Measurements from ENCODE around the gene AQP4.

AQP4 gene, protein sequence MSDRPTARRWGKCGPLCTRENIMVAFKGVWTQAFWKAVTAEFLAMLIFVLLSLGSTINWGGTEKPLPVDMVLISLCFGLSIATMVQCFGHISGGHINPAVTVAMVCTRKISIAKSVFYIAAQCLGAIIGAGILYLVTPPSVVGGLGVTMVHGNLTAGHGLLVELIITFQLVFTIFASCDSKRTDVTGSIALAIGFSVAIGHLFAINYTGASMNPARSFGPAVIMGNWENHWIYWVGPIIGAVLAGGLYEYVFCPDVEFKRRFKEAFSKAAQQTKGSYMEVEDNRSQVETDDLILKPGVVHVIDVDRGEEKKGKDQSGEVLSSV

GRCh38 chr18:26865557-26865956, at the start of gene AQP4:
TSS of gene AQP4 (minus strand) at chr18:26865707. CDS start at chr18:26865689, 18 bp downstream.
- no peak for ATAC-seq
- no peak for DNase-seq

DNA sequence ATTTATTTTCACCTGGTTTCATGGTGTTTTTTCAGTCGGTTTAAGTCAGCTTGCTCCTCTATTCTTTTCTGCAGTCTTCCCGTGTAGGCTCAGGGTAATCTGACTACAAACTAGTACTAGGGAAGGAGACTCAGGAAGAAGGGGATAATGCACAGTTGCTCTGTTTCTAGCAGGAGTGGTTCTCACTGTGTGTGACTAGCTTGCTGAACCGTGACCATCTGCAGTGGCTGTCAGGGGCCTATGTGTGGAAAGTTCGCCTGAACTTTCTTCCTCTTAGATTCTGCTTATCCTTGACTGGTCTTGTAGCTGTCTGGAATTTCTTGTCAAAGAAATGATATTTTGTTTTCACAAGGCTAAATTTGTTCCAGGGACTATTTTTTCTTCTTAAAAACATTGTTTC, 46.3 kb upstream of the AQP4 start:
- no peak for DNase-seq
- ATAC-seq: no peak

GRCh38 chr18:26909599-26910290, 44.2 kb upstream of the AQP4 start:
- no peak for DNase-seq
- ATAC-seq: no peak

DNA sequence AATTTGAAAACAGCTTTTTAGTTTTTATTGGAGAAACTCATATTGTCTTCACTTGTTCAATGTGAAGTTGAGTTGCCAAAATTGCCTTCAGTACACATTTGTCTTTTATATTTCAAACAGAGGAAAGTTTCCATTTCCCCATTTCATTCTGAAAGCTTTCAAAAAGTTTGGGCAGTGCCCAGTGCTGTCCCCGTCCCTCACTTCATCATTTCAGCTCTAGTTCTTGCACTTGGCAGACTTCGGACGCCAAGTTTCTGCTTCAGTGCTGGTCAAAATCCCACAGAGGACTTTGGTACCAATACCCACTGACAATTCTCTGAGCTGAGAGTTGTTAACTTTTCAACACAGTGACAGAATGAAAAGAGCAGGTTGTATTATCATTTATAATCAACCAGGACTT, 43.4 kb upstream of the AQP4 start:
- ATAC-seq: no peak
- DNase-seq: no peak

DNA sequence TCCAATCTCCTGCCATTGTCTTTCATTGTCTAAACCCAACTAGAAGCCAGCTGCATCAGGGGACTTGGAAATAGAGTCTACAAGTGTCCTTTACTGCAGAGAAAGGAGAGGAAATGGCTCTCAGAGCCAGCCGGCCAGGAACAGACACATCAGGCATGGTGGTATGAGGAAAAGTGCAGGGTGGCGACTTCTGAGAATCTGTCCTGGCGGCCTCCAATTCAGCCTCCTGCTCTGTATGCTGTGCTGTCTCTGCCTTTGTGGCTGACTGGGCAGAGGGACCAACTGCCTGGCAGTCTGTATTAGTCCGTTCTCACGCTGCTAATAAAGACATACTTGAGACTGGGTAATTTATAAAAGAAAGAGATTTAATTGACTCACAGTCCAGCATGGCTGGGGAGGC, 36.8 kb upstream of the AQP4 start:
- DNase-seq (no peak), ATAC-seq (no peak)

DNA sequence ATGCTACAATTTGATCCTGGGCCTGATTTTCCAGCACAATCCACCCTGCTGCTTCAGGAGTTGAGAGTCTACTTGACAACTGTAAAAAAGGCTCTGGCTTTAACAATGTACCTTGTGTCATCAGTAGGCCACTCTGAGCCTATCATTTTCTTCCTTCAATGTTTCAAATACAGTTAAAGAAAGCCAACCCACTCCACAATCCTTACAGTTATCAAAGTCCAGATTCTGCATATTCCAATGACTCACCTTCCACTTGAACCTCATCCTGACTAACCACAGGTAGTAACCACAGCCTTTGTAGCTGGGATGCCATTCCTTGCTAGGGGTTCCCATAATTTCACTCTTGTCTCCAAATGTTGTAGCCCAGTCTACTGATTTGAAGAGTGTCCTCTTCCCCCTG, 35.5 kb upstream of the AQP4 start:
- ATAC-seq: no peak

GRCh38 chr18:26894426-26894825, 28.9 kb upstream of the AQP4 start:
- ATAC-seq: no peak

More for the DNA sequence above, 35.5 kb upstream of the AQP4 start:
- no peak for DNase-seq

DNA sequence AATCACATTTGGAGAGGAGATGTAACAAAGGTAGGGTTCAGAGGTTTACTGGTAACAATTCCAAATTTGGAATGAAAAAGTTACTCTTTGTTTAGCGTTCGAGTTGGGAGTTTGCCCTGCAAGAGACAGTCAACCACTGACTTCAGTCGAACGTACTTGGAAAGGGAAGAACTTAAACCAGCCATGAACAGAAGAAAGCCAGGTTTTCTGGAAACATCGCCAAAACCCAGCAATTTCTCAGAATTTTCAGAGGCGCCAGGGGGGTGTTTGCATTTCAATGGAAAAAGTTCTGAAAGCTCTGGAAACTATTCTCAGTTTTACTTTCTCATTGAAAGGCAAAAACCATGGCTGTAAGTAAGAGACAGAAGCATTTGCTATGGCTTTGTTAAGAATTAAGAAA, 28.5 kb upstream of the AQP4 start:
- DNase-seq: no peak
- ATAC-seq: no peak

More at GRCh38 chr18:26894426-26894825, 28.9 kb upstream of the AQP4 start:
- no peak for DNase-seq

- ATAC-seq: no peak
- DNase-seq: no peak
These were observed 22.8 kb upstream of the AQP4 start for GRCh38 chr18:26888259-26888658.

DNA sequence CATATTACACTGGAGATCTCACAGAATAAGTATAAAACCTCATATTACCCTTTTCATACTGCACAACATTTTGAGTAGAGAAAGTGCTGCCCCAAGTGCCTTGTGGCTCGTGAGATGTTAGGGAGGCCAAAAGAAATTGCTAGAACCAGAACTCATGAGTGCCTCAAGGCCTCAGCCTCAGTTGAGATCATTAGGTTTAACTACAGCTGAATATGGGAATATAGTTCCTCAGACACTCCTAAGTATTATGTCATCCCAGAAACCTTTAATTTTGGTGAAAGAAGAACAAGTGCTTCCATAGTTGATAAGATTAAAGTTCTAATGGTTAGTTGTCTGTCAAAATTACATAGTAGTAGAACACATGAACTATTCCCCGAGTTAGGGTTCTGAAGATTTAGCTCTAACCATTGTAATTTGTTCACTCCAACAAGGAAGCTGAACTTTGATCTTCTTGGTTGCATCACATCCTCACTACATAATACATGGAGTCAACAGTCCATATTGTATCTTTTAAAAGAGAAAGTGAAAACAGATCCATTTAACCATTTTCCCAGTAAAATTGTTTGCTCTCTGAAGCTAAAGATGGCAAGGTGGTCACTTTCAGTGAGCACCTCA, 9.6 kb upstream of the AQP4 start:
- ATAC-seq: no peak
- DNase-seq: no peak

DNA sequence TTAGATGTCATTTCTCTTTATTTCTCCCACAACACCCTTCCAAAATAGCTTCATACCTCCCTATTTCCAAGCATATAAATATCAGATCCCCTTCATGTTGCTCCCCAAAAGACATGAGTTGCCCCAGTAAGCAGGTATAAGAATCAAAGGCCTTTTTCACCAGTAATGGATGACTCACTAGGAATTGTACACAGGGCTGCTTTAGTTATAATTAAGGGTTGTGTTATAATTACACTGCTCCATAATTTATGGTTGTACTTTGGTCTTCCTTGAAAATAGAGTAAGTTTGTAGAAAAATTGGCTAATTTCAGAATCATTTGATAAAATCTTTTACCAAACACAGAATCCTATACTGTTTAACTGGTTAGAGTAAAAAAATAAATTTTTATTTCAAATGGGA, 8.8 kb upstream of the AQP4 start:
- DNase-seq: no peak
- no peak for ATAC-seq

GRCh38 chr18:26869640-26870039, 4.1 kb upstream of the AQP4 start:
- ATAC-seq: no peak
- no peak for DNase-seq

DNA sequence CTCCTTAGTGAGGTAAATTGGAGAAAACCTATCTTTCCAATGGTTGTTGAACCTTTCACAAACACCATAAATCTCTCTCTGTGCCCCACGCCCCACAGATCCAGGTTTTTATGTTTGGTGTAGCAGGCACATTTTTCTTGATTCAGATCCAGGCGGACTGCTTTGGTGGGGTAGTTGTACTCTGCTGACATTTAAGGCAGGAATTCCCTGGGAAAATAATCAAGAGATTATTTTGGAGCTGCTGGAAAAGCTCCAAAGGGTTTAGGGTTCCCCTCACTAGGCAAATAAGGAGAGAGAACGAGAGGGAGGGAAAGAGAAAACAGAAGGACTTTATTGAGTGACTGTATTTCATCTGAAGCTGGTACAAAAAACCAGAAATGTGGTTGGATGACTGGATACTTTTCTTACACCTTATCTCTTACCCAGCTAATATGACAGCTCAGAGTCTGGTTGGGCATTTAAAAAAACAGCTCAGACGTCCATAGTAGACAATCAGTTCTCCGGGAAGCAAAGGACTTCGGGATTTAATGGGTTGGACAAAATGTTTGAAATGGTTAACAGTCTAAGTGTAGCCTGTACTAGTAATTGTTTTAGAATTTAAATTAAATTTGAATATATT, 3.6 kb upstream of the AQP4 start:
- no peak for ATAC-seq
- DNase-seq: no peak

DNA sequence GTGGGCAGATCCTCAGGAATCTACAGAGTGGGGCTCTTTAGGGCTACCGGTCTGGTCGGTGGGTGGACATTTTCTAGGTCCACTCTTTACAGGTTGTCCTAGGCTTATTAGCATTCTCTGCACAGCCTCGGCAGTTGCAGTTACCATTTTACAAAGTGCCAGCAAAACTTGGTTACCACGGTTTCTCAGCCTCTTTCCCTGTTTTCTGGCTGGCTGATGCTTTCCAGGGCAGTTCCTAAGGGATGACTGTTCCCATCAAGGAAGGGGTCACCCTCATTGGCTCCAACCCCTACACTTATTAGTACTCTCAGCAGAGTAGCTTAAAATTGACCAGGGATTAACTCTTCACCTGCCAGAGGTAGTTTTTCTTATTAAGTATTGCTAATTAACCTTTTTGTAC, 2.0 kb upstream of the AQP4 start:
- no peak for ATAC-seq
- no peak for DNase-seq

- DNase-seq: no peak
- no peak for ATAC-seq
These were observed 849 bp downstream of the AQP4 start for GRCh38 chr18:26864658-26865057.

GRCh38 chr18:26863921-26864497, 1.5 kb downstream of the AQP4 start:
- DNase-seq: no peak
- no peak for ATAC-seq

GRCh38 chr18:26863122-26863879, 2.2 kb downstream of the AQP4 start:
- DNase-seq: no peak
- no peak for ATAC-seq

DNA sequence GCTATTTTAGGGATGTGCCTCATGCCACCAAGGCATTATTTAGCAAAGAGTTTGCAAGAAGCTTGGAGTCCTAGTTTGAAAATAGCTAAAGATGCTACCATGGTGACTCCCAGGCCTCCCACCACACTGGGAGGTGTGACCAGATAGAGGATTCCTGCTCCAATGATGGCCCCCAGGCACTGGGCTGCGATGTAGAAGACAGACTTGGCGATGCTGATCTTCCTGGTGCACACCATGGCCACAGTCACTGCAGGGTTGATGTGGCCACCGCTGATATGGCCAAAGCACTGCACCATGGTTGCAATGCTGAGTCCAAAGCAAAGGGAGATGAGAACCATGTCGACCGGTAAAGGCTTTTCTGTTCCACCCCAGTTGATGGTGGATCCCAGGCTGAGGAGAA, 3.4 kb downstream of the AQP4 start:
- no peak for ATAC-seq
- DNase-seq: no peak

DNA sequence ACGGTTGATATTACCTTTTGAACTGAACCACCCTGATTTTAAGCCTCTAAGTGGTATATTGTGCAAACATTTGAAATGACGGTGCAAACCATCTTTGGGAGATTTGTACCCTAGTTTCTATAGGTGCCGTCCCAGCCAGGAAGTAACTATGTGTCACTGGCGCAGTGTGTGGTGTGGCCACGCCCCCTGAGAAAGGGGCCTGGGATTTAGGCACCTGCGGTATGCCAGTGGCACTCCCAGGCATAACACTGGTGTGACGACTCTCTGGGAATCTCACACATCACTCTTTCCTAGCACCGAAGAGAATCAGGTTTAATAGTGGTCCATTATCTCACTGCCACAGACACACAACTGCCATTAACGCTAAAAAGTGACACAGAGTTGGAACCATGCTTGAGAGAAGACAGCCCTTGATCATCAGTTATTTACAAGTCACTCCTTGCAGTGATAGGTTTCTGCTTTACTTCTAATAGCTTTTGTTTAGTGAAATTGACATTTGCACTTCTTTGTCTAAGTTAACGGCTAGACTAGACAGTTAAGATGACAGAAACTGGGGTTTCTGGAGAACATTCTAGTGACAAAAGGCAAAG, 11.1 kb downstream of the AQP4 start:
- no peak for ATAC-seq
- DNase-seq: no peak

GRCh38 chr18:26853401-26853800, 12.1 kb downstream of the AQP4 start:
- DNase-seq: no peak
- no peak for ATAC-seq

GRCh38 chr18:26843760-26844159, 21.7 kb downstream of the AQP4 start:
- DNase-seq (no peak), ATAC-seq (no peak)

- ATAC-seq: no peak
These were observed 24.5 kb downstream of the AQP4 start for GRCh38 chr18:26840965-26841364.

More at GRCh38 chr18:26840965-26841364, 24.5 kb downstream of the AQP4 start:
- DNase-seq: no peak
